T follicular helper cell (primary cell): ENCODE data around the gene HNRNPA3.
"Not testable (repeated sequence)": the region's sequence is repeated elsewhere in the genome, so short reads cannot be mapped to it uniquely, and the experiment has no call there.

Experiments used
- DNase-seq: peaks from one replicate; pipeline ENCODE4 v3.0.0-alpha.2; 2020; ENCODE audit warnings: low read depth

Gene HNRNPA3

DNA sequence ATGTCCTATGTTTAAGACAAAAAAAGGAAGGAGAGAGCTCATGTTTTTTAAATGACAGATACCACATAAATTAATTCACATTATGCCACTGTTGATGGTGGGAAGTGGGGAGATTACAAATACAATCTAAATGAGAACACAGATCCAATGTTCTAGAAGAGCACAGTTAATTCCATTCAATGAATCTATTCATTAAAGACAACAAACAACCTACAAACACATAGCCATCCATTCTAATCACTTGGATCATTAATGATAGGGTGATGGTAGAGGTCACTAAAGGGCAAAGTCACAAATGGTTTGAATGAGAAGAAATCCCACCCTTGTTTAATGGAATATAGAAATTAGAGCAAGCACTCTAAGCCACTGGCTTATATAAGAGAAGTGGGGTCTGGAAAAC lies 21.7 kb downstream of the HNRNPA3 start:
- DNase-seq: no peak

DNA sequence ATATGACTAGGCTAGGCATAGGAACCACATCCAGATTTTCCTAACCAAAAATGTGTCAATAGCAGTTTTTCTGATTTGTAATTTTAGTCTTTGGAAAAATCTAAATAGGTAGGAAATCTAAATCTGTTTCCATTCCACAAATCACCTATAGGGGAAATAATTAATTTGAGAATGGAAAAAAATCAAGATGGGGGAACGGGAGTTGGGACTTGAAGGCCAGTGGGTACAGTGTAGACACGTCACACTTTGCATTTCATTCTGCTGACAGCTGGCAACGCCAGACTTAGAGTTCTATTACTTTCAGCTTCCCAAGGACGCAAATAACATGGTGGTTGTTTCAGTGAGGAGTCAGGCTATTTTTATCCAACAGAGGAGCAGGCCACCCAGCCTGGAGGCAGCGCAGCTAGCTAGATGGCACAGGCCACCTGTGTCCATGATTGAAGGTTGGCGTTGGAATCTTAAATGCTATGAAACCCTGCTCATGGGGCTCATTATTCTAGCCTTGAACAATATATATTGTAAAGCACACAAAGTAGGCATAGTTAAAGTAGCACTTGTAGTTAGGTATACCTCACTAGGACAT lies 23.4 kb downstream of the HNRNPA3 start:
- no peak for DNase-seq

DNA sequence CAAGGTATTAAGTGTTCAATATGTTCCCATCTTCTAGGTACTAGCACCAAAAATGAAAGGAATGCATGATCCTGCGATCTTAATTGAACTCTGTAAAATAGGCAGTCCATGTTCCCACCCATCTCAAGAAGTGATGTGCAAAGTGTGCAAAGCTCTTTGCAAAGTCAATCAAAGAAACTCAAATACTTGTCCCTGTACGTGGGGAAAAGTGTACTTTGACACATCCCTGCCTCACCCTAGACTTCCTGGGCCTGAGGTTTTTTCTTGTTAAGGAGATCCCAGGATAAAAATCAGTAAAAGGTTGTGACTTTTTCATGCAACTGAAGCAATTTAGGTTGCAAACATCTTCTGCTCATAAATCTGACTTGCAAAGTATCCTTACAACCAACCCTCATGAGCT lies 25.3 kb downstream of the HNRNPA3 start:
- DNase-seq: no peak

DNA sequence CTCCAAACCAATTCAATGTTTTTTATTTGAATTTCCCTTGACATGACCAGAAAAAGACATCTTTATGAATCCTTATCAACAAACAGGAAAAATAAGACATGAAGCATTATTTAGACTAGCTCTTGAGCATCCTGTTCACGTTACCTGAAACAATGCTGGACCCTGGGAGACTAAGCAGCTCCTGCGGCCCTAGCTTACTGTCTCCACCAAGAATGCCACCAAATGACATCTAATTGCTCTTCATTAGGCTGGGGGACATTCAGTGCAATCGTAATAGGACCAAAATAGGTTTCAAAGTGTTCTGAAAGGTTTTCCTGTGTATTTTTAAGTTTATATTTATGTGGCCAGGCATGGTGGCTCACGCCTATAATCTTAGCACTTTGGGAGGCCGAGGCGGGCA lies 26.5 kb downstream of the HNRNPA3 start:
- DNase-seq: no peak

DNA sequence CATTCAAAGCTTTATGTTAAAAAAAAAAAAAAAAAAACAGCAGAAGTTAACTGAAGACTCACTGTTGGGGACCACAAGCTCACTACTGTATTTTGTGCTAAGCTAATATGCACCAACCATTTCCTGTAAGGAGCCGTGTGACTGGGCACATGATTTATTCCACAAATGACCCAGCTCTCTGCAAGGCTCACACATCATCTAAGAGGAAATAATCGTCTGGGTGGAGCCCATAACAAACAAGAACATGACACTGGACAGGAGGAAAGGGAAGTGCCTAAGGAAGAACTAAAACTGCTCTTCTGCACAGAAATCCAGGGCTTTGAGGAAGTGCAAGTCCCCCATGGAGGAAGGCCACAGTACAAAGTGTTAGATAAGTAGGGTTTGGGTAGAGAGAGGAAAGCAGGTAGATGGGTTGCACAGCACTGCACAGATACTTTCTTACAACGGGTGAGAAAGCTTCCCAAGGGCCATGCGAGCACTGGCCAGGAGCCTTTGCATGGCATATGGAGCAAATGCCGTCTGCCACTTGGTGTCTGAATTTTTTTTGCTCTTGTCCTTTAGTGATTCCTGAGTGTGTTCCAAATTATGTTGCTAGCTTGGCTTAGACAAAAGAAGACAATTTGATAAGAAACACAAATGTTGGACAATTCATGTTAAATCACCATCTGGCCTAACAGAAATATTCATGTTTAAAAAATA lies 27.5 kb downstream of the HNRNPA3 start:
- DNase-seq: no peak

DNA sequence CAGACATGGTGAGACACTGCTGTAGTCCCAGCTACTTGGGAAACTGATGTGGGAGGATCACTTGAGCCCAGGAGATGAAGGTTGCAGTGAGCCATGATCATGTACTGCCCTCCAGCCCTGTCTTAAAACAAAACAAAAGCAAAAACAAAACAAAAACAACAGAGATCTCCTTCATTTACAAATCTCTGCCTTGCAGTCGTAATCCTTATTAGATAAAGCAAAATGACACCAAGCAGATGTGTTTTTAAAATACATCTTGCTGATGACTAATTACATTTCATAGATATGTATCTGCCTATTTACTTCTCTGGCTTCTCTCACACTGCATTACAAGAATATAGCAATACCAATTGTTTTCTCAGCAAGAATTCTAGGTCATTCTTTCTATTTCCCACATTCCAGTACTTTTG lies 29.1 kb downstream of the HNRNPA3 start:
- no peak for DNase-seq

DNA sequence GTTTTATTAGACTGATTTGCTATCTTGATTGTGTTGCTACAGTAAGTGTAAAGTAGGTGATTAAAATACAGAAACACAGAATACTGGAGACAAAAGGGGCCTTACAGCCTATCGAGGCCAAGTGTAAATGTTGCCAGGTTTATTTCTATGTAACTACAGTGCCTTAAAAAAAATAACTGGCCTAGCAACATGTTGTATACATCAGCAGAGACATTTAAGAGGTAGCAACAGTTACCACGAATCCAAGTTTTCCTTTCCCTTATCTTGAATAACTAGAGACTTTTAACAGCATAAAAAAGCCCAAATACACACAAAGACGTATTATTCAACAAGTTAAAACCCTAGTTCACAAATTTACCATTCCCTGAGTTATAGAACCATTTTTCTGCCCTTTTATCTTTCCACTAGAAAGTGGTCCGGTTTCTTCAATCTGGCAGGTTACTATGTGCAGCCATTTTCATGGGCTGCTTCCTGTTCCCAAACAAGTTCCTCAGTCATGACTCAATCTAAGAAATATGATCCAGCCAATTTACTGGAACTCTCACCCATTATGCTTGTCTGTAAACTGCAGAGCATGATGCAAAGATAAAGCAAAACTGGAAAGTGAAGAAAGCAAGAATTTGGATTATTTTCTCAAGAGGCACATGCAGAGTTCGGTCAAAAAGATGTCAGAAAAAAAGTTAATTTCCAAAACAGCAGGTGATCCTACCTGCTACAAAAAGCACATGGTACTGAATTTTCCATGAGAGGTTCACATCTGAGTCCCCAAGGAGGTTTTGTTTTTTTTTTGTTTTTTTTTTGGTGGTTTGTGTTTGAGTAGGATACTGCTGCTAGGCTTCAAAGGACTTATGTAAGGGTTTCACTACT lies 29.8 kb downstream of the HNRNPA3 start:
- no peak for DNase-seq

DNA sequence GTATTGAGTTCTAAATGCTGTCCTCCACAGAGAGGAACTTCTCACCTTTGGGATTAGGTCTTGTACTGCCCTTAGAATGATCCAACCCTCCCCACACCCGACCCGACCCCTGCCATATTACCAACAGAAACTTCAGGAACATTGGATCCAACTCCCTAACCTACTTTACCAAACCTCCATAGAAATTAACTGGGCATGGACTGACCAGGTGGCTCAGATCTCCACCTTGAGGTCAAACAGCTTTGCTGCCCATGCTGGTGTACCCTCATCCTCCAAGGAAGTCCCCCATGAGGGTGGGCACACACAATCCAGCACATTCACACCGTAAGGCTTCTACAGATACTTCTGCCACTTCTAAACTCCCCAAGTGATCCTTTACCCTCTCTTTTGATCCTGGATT lies 30.5 kb downstream of the HNRNPA3 start:
- no peak for DNase-seq

DNA sequence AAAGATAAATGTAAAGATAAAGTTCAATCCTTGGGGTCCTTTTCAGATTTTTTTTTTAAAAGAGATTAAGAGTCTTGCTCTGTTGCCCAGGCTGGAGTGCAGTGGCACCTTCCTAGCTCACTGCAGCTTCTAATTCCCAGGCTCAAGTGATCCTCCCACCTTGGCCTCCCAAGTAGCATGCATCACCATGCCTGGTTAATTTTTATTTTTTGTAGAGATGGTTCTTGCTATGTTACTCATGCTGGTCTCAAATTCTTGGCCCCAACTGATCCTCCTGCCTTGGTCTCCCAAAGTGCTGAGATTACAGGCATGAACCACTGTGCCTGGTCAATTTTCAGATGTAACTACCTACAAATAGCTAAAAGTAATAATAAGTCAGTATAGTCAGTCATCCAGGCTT lies 30.9 kb downstream of the HNRNPA3 start:
- no peak for DNase-seq

DNA sequence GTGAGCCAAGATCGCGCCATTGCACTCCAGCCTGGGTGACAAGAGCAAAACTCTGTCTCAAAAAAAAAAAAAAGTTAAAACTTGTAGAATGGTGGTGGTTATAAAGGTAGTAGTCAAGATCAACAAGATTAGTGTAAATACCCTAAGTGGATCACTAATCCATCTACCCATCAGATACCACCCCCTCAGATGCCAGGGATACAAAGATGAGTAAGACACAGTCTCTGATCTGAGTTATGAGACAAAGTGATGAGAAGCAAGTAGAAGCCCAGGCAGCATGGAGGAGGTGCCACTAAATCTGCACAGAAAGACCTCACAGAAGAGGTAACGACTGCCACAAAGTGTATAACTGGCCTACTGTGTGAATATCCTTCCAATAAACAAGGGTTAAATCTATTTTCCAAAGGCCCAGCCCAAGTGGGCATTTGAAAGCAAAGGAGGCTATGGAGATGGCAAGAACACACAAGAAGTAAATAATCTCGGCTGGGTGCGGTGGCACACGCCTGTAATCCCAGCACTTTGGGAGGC lies 31.7 kb downstream of the HNRNPA3 start:
- DNase-seq: no peak

DNA sequence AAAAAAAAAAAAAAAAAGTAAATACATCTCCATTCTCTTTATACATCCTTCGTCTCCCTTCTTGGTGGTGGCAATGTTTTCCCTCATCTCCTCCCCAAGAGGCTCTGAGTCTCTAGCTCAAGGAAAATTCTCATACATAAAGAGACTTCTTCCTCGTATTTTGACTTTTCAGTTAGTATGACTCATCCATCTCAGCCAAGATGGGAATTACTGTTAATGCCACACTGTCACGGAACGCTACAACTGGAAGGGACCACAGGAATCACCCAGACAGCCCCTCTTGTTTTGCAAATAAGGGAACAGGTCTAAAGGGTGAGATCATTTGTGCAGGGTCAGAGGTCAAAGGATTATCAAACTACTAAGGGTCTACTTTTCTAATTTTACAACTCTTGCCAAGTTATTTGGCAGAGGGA lies 32.4 kb downstream of the HNRNPA3 start:
- DNase-seq: no peak

DNA sequence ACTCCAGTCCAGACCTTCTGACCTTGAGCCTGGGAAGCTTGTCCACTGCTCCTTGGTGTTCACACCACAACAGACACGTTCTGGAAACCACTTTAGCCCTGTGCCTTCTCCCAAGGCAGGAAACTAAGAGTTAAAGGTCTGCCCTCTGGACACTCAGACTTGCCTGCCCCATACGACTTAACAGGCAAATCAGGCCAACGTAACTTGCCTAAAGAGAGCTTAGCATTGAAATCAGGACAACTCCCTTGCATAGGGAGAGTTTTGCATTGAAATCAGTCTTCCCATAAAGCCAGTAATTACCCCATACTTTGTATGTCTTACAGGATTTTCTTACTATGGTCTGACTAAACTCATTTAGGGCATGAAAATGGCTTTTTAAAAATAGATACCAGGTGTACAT lies 33.4 kb downstream of the HNRNPA3 start:
- no peak for DNase-seq

DNA sequence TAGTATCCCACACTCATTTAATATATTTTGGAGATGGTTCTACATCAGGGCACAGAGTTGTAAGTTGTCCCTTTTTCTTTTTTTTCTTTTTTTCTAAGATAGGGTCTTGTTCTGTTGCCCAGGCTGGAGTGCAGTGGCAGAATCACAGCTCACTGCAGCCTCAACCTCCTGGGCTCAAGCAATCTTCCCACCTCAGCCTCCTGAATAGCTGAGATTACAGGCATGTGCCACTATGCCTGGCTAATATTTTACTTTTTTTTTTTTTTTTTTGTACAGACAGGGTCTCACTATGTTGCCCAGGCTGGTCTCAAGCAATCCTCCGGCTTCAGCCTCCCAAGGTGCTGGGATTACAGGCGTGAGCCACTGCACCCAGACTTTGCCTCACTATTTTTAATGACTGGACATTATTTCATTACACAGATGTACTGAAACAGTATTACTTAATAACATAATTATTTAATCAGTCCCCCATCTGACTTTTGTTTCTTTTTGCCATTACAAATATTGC lies 34.0 kb downstream of the HNRNPA3 start:
- DNase-seq: not testable (repeated sequence)

DNA sequence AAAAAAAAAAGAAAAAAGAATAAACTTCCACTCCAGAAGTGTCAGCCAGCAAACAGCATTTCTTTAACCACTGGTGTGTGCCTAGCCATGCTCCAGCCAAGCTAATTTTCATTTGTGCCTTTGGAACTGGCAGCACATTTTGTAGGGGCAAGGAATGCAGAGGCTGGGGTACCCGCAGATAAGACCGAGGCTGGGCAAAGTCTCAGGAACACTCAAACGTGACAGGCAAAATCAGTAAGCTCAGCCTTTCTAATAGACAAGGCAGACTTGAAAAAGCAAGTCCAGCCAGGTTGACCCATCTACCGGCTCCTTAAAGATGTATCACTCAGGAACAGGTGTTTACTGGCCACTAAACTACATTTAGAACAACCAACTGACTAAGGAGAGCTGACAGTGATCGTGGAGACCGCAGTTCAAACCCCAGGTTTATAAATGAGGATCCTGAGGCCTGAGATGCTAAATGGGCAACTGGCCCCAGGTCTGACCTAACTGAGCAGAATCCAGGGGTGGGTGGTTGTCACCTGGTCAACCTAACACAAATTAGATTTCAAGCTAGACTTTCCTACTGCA lies 35.2 kb downstream of the HNRNPA3 start:
- DNase-seq: no peak

DNA sequence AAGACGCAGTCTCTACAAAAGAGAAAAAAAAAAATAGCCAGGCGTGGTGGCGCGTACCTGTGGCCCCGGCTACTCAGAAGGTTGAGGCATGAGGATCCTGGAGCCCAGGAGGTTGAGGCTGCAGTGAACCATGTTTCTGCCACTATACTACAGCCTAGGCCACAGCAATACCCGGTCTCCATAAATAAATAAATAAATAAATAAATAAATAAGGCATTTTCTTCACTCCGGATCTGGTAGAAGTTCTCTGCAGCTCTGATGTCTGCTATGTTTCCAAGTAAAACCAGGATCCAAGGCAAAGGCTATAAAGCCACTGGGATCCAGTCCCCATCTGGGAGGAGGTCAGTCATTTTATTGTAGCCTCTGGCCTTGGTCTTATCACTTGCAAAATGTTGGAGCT lies 36.4 kb downstream of the HNRNPA3 start:
- DNase-seq: no peak

DNA sequence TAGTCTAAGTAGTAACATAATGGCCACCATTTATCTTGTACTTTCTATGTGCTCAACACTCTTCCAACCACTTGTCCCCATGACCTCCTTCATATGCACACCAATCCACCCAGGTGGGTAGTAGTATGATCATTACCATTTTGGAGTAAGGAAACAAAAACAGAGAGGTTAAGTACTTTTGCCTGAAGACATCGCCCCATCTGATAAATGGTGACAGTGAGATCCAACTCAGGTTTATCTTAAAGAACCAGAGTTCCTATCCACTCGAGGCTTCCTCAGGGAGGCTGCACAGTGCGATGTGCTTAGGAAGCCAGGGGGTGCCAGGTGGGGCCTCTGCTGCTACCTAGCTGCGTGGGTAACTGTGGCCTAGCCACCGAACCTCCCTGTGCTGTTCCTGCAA lies 37.9 kb downstream of the HNRNPA3 start:
- no peak for DNase-seq

DNA sequence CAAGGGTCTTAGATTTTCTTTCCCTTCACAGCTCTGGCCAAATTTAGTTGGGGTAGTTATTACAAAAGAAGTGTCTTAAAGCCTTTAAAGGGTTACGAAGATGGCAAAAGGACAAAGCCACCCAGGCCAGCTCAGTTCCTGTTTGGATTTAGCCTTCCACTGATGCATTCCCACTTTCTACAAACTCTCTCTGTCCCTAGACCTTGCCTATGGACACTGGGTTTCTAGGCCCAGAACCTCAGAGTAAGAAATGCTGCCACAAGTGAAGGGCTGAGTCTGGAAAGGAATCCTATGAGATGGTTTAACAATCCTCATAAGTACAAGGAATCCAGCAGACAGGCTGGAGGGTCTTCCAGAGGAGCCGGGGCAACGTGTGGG lies 38.6 kb downstream of the HNRNPA3 start:
- DNase-seq: no peak

DNA sequence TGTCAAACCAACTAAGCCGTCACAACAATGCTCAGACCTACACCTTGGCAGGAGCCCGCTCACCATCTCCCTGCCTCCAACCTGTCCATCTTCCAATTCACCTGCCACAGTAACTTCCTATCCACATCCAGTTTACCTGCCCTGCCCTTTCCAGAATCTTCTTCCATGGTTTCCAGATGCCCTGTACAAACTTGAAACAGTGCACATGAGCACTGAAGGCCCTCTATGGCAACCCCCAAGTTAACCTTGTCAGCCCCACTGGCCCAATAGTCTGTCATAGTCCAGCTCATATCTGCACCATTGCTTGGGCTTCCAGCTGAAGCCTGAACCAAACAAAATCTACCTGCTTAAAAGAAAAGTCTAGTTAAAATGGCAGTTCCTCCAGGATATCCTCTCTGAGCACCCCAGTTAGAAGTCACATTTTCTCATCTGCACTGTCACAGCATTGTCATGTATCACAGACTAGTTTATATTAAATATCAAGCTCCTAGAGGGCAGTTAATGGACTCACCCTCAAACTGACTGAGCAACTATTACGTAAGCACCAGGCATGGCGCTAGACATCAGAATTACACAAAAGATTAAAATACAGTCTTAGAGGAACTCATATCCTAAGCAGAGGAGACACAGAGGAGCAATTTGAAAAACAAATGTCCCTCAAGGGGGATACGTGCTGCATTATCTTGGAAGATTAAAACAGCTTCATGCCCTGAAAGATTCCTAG lies 40.4 kb downstream of the HNRNPA3 start:
- no peak for DNase-seq

DNA sequence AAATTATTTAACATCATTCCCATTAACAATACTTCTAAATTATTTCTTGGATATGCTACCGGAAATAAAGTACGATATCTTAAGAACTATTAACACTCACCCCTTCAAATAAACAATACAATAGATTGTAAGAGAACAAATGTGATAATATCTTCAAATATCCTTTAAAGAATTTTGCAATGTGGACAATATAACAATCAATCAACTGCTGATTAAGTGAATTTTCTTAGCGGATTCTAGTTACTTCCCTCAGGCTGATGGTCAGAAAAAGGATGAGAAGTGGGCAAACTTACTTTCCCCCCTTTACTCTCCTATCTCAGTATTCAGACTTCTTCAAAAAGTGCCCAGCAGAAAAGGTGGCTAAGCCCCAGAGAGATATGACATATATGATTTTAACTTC lies 41.1 kb downstream of the HNRNPA3 start:
- DNase-seq: no peak

DNA sequence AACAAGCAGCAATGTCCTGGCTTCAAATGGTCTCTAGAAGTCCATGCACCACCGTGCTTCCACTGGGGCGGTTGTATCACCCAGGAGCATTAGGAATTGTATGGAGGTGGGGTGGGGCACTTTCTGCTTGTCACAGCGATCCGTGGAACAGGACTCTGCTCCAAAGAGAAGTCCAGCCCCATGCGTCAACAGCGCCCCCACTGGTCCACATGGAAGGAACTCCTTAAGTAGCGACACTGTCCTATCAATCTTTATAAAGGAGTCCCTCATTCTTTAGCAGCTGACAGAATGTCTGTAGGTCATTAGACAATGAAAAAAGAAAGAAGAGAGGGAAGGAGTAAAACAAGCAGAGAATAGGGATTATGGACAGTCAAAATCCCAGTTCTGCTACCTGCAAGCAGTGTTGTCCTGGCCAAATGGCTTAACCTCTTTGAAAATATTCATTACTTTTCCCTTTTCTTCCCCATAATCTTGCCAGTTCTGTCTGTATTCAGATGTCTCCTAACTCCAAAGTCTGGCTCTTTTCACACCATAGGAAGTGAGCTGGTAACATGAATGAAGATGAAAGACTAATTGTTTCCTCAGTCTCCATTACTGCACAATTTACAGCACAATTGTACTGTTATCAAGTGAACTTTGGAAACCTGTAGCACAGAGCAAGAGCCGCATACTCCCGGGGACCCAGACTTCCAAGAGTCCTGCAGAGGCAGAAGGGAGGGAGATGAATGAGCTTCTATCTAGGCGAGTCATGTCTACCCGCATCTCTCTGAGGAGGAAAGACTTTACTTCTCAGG lies 42.0 kb downstream of the HNRNPA3 start:
- DNase-seq: no peak

DNA sequence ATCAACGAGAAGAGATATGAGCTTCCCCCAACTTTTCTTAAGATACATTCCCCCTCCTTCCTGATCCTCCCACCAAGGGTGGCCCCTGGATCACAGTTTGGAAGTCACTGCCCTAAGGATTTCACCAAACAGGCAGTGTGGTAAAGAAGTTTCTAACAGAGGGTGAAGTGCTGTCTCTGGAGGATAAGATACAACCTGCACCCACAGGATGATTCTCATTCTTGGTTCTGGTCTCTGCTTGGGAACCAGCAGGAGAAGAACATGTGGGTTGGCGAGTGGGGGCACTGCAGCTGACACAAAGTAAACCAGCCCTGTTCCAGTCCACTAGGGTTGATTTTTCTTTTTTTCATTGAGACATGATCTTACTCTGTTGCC lies 42.6 kb downstream of the HNRNPA3 start:
- no peak for DNase-seq
